ENCODE data around the gene INPP5B.
"Not testable (repeated sequence)": the region's sequence is repeated elsewhere in the genome, so short reads cannot be mapped to it uniquely, and the experiment has no call there.

INPP5B gene

DNA sequence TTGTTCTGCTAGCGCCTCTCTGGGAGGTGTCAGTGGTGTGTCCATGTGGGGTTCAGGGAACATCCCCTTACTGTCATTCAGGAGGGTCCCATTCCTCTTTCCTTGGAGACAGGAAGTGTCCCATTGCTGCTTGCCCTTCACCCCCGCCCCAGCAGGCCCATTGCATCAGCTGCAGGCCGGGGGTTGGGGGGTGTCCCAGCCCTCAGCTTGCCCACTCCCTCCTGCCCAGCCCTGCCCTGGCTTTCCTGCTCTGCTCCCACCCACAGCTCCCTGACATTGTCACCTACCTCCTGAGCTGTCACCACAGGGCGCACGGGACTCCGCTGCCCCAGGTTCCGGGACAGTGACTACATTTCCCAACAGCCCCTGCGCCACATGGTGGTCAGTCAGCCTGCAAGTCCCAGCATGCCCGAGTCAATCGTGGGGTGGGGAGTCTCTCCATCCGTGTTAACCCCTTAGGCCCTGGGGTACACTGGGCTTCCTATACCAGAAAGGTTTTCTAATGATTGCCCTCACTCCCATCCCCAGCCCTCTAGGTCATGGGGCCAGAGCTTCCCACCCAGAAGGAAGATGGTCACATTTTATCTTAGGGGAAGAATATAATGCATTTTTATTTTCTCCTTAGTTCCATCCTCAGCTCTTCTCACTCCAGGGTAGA is at the start of gene INPP5B:
TSS of gene INPP5B (minus strand) at position 351 of the 658 bp plus-strand sequence. CDS start 745 bp downstream, outside the sequence.
- DNase-seq (ENCODE audit: low read depth), result peak; percentile 30

DNA sequence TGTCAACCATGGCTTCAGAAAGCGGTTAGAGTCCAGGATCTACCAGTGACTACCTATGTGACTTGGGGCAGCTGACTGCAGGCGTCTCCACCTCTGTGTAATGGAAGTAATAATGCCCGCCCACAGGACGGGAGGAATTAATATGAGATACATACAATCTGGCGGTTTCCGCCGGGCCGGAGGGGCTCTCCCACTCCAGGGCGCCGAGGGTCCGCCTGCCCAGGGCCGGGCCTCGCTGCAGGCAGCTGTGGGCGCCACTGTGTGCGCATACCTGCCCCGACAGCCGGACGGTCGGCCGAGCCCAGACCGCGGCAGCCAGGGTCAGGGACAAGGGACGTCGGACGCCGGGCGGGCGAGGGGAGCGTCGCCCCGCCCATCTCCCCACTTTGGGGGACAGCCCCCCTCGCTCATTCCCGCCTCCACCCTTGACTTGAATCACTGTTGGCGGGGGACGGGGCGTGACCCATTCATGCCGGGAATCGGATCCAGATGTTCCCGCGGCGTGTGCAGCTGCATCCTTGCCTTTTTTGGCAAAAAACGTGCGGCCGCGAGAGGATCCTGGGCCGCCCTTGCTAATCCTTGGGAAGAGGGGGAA is 49.0 kb upstream of the INPP5B start:
- no peak for DNase-seq (ENCODE audit: low read depth)

DNA sequence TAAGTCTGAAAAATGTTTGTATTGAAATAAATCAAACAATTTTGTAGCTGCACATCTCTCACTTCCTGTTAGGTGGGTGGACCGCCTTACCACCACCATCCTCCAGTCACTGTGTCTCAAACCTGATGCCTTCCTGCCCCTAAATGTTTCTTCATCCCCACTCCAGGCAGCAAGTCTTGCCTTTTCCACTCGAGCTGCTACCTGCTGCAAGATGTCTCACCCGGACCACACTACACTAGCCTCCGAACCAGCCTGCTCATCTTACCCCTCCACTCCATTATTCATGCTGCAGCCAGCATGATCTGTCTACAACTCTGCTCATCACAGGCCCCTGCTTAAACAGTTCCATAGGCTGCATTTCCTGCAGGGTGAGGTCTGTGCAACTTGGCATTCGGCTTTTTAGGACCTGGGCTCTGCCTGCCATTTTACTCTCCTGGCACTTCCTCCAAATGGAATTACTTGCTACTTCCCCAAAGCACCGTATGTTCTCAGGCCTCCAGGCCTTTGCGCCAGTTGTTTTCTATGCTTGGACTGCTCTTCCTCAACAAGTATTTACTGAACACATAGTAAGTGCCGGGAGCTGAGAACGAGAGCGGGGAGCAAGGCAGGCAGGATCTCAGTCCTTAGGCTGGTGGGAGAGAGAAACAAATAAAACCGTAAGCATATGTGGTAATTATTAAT is 48.2 kb upstream of the INPP5B start:
- DNase-seq (ENCODE audit: low read depth), result no peak

DNA sequence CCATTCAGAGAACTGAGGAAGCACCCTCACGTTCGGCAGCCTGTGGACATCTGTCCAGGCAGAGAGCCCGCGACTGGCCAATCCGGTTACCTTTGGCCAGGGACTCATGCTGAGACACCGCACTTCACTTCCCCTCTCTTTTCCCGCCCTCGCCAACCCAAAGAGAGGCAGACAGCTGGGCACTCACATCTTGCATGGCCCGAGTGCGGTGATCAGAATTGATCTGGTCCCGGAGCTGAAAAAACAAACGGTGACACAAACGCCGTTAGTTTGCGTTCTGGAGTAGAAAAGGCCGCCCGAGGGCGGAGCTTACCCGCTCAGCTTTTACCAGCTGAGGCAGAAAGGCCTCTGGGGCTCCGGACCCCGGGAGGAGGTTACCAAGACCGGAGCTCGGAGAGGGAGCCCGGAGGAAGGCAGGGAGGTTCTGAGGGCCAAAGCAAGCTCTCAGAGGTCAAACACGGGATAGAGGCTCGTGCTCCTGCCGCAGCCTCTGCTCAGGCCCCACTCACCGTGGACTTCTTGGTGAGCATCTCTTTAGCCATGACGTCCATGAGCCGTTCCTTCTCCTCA is 42.6 kb upstream of the INPP5B start:
- DNase-seq (ENCODE audit: low read depth), result no peak

DNA sequence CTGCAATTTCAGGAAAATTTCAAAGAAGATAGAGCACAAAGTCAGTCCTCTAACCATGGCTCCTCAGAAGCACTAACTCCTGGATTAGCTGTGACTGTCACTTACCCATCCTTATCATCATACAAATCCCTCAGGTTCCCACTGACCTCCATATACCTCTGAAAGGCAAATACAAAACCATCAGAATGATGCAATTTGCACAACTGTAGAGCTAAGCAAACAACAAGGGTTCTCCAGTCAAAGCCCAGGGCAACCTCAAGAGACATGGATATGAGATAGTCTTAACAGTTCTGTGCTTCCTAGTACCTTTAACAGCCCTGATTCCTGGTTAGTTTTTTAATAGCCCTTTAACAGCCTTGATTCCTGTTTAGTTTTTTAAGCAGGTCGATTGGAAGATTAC is 40.8 kb upstream of the INPP5B start:
- DNase-seq (ENCODE audit: low read depth), result no peak

DNA sequence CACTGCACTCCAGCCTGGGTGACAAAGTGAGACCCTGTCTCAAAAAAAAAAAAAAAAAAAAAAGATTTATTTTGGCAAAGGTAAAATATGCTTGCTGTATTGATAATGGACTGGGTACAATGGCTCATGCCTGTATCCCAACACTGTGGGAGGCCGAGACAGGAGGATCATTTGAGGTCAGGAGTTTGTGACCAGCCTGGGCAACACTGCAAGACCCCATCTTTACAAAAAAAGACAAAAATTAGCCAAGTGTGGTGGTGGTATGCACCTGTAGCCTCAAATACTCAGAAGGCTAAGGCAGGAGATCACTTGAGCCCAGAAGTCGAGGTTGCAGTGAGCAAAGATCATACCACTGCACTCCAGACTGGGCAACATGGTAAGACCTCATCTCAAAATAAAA is 36.7 kb upstream of the INPP5B start:
- DNase-seq (ENCODE audit: low read depth), result no peak

DNA sequence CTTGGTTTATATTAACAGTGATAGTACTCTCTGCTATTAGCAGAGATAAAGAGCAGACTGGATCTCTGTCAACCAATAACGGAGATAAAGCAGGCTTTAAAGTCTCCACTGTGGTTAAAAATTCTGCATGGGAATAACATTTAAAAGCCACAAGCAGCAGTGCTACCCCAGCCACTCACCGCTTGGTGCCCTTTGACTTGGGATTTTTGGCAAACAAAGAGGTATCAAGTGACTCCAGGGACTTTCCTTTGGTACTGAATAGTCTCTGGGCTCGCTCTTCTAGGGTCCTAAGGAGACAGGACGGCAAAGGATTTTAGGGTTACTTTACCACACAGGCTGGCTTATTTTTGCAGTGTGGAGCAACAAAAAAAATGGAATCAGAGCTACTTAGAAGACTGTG is 31.7 kb upstream of the INPP5B start:
- no peak for DNase-seq (ENCODE audit: low read depth)

DNA sequence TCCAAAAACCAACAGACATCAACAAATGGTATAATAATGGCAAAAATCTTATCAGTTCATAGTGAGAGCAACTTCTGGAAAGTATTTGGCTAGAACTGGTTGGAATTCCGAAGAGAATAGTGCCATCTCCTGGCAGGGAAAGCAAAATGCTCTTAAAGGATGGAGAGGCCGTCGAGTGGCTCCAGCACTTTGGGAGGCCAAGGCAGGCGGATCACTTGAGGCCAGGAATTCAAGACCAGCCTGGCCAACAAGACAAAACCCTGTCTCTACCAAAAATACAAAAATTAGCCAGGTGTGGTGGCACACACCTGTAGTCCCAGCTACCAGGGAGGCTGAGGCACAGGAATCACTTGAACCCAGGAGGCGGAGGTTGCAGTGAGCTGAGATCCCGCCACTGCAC is 28.2 kb upstream of the INPP5B start:
- not testable (repeated sequence) for DNase-seq (ENCODE audit: low read depth)

DNA sequence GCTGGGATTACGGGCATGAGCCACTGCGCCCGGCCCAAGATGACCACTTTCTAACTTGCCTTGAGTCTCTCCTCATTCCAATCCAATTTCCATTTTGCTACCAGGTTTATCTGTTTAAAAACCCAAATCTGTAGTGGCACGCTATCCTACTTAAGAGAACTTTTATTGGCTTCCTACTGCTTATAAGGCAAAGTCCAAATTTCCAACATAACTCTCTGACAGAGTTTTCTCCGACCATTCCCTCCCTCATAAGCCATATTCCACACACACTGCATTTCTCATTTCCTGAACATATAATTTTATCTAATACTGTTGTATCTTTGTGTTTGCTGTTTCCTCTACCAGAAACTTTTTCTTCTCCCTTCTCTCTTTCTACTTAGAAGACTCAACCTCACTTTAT is 27.7 kb upstream of the INPP5B start:
- no peak for DNase-seq (ENCODE audit: low read depth)

DNA sequence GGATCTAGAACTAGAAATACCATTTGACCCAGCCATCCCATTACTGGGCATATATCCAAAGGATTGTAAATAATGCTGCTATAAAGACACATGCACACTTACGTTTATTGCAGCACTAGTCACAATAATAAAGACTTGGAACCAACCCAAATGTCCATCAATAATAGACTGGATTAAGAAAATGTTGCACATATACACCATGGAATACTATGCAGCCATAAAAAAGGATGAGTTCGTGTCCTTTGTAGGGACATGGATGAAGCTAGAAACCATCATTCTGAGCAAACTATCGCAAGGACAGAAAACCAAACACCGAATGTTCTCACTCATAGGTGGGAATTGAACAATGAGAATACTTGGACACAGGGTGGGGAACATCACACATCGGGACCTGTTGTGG is 26.8 kb upstream of the INPP5B start:
- DNase-seq (ENCODE audit: low read depth), result not testable (repeated sequence)

DNA sequence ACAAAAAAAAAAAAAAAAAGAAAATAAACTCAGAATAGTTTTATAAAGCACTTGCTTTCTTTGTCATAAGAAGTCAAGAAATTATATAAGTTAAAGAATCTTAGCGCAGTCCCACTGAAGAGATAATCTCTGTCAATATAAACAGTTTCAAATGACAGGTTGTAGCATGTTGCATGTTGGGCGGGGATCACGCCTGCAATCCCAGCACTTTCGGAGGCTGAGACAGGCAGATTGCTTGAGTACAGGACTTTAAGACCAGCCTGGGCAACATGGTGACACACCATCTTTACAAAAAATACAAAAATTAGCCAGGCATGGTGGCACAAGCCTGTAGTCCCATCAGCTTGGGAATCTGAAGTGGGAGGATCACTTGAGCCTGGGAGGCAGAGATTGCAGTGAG is 18.4 kb upstream of the INPP5B start:
- no peak for DNase-seq (ENCODE audit: low read depth)

DNA sequence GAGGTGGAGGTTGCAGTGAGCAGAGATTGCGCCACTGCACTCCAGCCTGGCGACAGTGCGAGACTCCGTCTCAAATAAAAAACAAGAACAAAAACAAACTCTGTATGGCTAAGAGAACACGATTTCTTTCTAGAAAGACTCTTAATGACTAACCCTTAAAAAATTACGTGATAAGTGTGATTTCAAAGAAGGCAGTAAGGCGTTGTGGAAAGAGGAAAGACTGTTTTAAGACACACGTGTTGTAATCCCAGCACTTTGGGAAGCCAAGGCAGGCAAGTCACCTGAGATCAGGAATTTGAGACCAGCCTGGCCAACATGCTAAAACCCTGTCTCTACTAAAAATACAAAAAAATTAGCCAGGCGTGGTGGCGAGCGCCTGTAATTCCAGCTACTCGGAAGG is 17.3 kb upstream of the INPP5B start:
- not testable (repeated sequence) for DNase-seq (ENCODE audit: low read depth)

DNA sequence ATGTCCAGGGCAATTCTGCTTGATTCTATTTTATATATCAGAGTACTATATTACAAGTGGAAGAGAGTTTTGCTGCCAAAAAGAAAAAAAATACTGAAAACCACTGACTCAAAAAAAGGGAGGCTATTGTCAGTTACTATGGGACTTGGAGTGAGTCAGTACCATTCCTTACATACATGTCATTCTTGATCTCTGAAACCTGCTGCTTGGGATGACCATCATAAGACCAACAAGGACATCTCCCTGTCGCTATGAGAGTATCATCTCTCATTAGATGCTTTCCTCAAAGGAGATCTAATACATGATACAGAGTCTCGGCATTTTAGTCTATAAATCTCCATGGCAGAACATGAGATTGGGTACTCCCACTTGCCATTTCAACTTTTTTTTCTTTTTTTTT is 11.8 kb upstream of the INPP5B start:
- DNase-seq (ENCODE audit: low read depth), result no peak

DNA sequence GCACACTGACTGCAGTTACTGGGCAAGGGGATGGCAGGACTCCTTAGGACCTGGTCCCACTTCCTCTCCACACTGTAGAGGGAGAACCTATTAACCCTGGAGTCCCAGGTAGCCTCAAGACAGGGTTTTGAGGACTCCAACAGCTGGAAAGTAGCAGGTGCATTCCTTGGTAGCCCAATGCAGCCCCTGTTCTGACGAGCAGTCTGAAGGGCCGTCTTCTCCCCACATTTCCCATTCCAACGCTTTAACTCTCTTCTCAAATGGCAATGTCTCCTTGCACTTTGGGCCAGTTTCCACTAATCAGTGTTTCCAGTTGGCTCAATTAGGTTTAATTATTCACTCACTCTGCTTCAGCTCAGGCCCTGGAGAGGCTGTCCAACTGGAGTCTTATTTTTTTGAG is 8.8 kb upstream of the INPP5B start:
- no peak for DNase-seq (ENCODE audit: low read depth)

DNA sequence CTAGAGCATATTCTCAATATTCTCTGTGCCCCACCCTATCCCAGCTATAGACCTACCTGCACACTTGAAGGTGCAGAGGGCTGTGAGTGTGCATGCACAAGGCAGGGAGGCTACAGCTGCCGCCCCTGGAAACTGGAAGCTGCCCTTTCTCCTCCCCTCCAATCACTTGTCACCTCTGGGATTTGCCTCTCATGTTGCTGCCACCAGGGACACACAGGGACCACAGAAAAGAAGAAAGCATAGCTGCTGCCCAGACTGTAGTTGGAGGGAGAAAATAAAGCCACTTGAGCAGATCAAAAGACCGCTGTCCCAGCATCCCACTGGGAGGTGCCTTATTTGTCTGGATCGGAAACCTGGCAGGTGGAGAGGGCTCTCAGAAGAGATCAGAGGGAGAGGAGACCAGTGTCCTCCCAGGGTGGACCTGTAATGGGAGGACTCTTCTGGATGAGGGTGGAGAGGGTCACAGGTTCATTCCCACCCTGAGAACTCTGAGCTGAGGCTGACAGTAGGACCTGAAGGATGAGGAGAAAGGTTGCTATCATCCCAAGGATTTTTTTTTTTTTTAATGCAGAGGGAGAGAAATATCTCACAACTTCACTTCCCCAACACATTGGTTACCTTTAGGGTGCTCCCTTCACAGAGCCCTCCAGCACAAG is 7.6 kb upstream of the INPP5B start:
- no peak for DNase-seq (ENCODE audit: low read depth)

DNA sequence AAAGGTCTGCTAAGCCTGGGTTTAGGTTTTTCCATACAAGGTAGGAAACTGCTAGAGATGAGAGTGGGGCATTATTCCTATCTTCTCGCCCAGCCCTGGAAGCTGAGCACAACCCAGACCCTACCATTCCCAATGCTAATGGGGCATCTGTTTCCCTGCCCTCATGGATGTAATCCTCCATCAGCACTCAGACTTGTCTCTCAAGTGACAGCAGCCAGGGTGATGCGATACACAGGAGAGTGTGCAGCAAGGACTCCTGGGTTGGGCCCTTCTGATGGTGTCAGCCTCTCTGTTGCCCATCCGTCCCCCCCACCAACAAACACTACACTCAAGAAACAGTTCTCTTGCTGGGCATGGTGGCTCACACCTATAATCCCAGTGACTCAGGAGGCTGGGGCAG is 5.9 kb upstream of the INPP5B start:
- no peak for DNase-seq (ENCODE audit: low read depth)

DNA sequence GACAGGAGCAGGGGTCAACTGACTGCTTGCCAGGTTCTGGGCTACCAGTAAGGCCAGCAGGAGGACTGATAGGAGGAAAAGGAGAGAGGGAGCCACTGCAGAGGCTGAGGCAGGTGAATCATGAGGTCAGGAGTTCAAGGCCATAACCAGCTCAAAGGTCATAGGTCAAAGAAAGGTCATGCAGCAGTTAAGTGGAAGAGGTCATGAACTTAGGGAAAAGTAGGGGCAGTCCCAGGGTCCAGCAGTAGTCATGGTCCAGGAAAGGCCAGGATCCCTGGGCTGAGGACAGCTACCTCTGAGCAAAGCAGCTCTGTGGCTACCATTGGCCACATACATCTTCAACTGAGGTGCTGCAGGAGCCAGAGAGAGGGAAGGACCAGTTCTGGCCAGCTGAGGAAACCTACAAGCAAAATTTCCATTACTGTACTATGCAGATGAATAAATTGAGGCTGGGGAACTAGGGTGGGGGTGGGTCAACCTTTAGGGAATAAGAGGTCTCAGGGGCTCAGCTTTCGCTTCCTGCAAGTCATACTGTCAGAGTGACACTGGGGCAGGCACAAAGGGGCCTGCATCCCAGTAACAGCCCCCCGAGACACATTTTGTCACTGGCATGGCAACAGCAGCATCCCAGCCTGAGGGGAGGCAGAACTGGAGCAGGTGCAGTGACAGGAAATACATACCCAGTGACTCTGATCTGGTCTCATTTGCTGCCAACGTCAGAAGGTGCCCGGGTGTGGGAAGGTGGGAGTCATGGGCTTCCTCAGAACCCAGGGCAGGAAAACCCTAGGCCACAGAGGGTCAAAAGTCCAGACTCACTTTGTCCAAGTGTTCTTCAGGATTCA is 5.2 kb upstream of the INPP5B start:
- DNase-seq (ENCODE audit: low read depth), result no peak

DNA sequence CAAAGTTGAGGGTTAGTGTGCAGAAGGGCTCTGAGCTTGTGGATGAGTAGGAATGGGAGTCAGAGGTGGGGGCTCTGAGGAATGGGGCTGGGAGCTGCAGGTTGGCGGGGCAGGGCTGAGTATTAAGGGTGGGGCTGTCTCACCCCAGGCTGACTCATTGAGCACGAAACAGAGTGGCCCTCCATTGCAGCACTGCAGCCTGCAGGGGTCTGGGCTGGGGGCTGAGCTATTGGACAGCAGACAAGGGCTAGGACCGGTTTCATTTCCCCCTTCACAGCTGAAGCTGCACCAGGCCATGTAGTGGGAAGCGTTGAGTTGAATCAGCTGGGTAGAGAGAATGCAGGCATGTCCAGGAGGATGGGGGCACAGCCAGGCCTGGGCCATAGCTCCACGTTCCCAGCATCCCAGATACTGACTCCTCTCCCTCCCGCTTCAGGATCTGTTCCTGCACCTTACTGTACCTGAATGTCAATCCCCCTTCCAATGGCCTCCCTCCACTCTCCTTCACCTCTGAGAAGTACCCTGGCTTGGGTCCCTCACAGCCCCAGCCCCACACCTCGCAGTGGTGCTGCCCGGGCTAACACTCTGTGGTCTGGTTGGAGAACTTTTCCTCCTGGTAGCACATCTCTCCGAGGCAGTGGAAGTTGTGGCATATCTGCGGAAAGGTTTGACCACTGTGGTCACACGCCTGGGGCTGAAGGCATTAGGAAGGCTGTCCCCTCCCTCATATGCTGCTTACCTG is 4.4 kb upstream of the INPP5B start:
- DNase-seq (ENCODE audit: low read depth), result no peak

DNA sequence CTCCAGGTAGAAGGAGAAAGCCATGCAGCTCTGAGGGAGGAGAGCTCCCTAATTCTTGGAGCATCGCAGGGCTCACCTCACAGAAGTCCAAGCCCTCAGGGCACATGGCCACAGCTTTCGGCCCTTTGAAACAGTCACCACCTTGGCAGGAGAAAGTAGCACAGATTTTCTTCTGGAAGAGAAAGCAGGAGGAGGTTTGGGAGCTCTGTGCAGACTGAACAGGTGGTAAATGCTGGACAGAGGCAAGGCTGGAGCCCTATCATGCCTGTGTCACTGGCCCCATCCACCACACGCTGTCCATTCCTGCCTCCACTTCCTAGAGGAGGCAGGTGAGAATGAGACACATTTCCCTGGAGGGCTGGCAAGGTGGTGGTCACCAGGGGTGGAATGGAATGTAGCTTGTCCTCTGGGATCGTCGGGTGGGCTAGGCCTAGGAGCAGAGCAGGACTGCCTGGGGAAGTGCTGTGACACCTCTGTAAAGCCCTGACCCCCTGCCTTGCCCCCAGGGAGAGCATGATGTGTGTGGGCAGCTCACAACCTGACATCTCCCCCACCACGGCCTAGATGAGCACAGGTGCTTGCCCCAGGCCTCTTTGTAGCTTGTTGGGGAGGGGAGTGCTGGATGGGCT is 2.8 kb upstream of the INPP5B start:
- no peak for DNase-seq (ENCODE audit: low read depth)

DNA sequence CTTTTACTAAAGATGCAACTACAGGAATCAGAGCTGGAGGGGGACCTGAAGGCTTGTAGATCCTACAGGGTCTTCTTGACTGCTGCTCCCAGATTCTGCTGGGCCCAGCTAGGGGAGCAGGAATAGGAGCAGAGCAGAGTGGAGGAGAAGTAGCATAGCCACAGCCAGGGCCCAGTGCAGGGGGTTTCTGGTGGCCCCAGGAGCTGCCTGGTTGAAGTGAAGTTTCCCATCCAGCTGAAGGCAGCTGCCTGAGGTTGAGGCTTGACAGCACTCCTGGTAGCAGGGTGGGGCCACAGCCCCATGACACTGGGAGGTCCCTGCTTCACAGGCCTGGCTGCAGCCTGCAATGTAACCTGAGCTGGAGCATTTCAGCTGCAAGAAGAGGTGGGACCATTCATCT is 2.0 kb upstream of the INPP5B start:
- DNase-seq (ENCODE audit: low read depth), result no peak

DNA sequence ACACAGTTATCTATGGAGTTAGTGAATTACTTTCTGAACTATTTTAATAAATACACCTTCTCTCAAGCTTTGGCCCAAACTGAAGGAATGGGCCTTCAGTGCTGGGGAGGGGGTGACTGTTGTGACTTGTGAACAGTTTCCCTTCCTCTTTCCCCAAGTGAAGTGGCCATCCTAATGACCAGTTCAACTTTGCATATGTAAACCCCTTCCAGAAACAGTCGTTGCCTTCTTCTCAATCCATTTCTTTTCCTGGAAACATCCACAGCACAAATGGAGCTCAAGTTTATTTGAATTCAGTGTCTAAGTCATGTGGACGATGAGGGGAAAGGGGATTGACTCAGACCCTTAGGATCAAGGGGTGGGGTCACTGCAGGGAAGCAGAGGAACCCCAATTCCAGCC is 1.3 kb upstream of the INPP5B start:
- no peak for DNase-seq (ENCODE audit: low read depth)

All from T-helper 22 cell (primary cell).